OCI-LY7 (cell line): ENCODE results near the gene CD44. TPM values are rescaled to one million over a fixed set of nuclear protein-coding genes. Genes with fewer than 3 reads are reported as not detected.
"Not testable (repeated sequence)": the region's sequence is repeated elsewhere in the genome, so short reads cannot be mapped to it uniquely, and the experiment has no call there.

Experiments used
- BruUV-seq: library from RNA; stranded (reverse); fragments of 400-500 nt; replicated peaks from 2 replicates; lab custom pipeline; 2021; lab: Mats Ljungman, UMichigan
- CTCF ChIA-PET: fragments of 300-600 bp; sonication (Branson Sonifier 250); formaldehyde crosslinking; loops from one replicate; lab custom pipeline; 2022; ENCODE audit warnings: antibody characterized with exemption; ENCODE audit not compliant: unreplicated experiment; lab: Charles Lee
- POLR2A ChIA-PET: fragments of 300-600 bp; sonication (Branson Sonifier 250); formaldehyde crosslinking; loops from one replicate; lab custom pipeline; 2022; ENCODE audit warnings: antibody characterized with exemption; lab: Charles Lee
- DNase-seq: peaks from one replicate; pipeline ENCODE4 v3.0.0-alpha.2; 2015; ENCODE audit warnings: low spot score
- H2AFZ ChIP-seq: fragments of 200-600 bp; sonication (generic), shearing (Covaris generic); 2 replicates; pipeline ENCODE4 v1.6.1; 2014; ENCODE audit warnings: mild to moderate bottlenecking, antibody characterized with exemption, low read length, moderate library complexity
- H3K27ac ChIP-seq: fragments of 200-600 bp; sonication (generic); 2 replicates; pipeline ENCODE4 v1.5.1; 2014; ENCODE audit warnings: mixed run types, low read depth, mild to moderate bottlenecking, moderate library complexity, low read length, inconsistent platforms; ENCODE audit not compliant: poor library complexity, severe bottlenecking
- H3K36me3 ChIP-seq: fragments of 200-600 bp; sonication (generic); 2 replicates; pipeline ENCODE4 v1.6.1; 2014; ENCODE audit warnings: mild to moderate bottlenecking, antibody characterized with exemption, low read length, moderate library complexity, mixed read lengths; ENCODE audit not compliant: insufficient read depth
- H3K4me1 ChIP-seq: fragments of 200-600 bp; sonication (generic); 2 replicates; pipeline ENCODE4 v1.5.1; 2014; ENCODE audit warnings: mild to moderate bottlenecking, low read length; ENCODE audit not compliant: insufficient read depth, poor library complexity, severe bottlenecking
- H3K4me2 ChIP-seq: fragments of 200-600 bp; sonication (generic); 2 replicates; pipeline ENCODE4 v1.6.1; 2014; ENCODE audit warnings: mild to moderate bottlenecking, low read length
- H3K4me3 ChIP-seq: fragments of 200-600 bp; sonication (generic); 2 replicates; pipeline ENCODE4 v1.5.1; 2014; ENCODE audit warnings: mild to moderate bottlenecking, low read depth, low read length; ENCODE audit not compliant: poor library complexity, severe bottlenecking
- H3K79me2 ChIP-seq: fragments of 200-600 bp; sonication (generic); 2 replicates; pipeline ENCODE4 v1.6.1; 2016; ENCODE audit warnings: low read depth, mild to moderate bottlenecking, low read length, moderate library complexity, mixed read lengths; ENCODE audit not compliant: insufficient read depth
- H3K9me2 ChIP-seq: fragments of 200-600 bp; sonication (generic); 2 replicates; pipeline ENCODE4 v1.6.1; 2016; ENCODE audit warnings: mild to moderate bottlenecking, low read length, mixed read lengths; ENCODE audit not compliant: insufficient read depth
- H3K9me3 ChIP-seq: fragments of 200-600 bp; sonication (generic); 2 replicates; pipeline ENCODE4 v1.6.1; 2014; ENCODE audit warnings: mild to moderate bottlenecking, mixed run types, low read length, mixed read lengths
- H4K20me1 ChIP-seq: fragments of 200-600 bp; sonication (generic); 2 replicates; pipeline ENCODE4 v1.6.1; 2014; ENCODE audit warnings: mild to moderate bottlenecking, antibody characterized with exemption, low read length, moderate library complexity, mixed read lengths; ENCODE audit not compliant: insufficient read depth
- EZH2phosphoT487 ChIP-seq: fragments of 200-600 bp; sonication (generic); IDR thresholded peaks from 2 replicates; pipeline ENCODE4 v1.6.1; 2018; ENCODE audit warnings: low read depth, borderline replicate concordance, mild to moderate bottlenecking, mixed run types, antibody characterized with exemption, low read length, moderate library complexity, mixed read lengths
- intact Hi-C: fragments of 100-400 bp; cut with micrococcal nuclease; formaldehyde crosslinking; loops from one replicate; pipeline ENCODE4 v1.10.0; 2022; ENCODE audit not compliant: unreplicated experiment
- total RNA-seq, 2 experiments: library from RNA; depleted of rRNA in 1 of 2; stranded (reverse); fragments of >200 nt in 1 of 2; shearing (Covaris generic) in 1 of 2; gene quantifications; 2 replicates each; pipeline ENCODE4 v1.2.3, GENCODE V29; 2014 to 2022
- TF ChIP-seq, protein P1 (sequence below): fragments of 200-600 bp; sonication (generic); conservative IDR thresholded peaks from 2 replicates; pipeline ENCODE4 v1.5.1; 2014; ENCODE audit warnings: mild to moderate bottlenecking, antibody characterized with exemption, low read length, moderate library complexity, mixed read lengths

The CD44 gene
- total RNA-seq, 2 experiments from 2014 or later = 0.55 TPM; not detected in 1

DNA sequence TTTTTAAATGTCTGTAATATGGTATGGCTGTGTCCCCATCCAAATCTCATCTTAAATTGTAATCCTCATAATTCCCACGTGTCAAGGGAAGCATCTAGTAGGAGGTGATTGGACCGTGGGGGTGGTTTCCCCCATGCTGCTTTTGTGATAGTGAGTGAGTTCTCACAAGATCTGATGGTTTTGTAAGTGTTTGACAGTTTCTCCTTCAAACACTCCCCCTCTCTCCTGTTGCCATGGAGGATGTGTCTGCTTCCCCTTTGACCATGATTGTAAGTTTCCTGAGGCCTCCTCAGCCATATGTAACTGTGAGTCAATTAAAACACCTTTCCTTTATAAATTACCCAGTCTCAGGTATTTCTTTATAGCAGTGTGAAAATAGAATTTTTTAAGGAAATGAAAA, 31.1 kb upstream of the CD44 start:
- TF ChIP-seq, protein P1, sequence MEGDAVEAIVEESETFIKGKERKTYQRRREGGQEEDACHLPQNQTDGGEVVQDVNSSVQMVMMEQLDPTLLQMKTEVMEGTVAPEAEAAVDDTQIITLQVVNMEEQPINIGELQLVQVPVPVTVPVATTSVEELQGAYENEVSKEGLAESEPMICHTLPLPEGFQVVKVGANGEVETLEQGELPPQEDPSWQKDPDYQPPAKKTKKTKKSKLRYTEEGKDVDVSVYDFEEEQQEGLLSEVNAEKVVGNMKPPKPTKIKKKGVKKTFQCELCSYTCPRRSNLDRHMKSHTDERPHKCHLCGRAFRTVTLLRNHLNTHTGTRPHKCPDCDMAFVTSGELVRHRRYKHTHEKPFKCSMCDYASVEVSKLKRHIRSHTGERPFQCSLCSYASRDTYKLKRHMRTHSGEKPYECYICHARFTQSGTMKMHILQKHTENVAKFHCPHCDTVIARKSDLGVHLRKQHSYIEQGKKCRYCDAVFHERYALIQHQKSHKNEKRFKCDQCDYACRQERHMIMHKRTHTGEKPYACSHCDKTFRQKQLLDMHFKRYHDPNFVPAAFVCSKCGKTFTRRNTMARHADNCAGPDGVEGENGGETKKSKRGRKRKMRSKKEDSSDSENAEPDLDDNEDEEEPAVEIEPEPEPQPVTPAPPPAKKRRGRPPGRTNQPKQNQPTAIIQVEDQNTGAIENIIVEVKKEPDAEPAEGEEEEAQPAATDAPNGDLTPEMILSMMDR = no peak
- TF ChIP-seq EZH2phosphoT487 = no peak
- Histone ChIP-seq H3K36me3 (no peaks in the 10 kb centered on the region), H3K9me2 (no peaks in the 10 kb centered on the region), H4K20me1 (no peaks in the 10 kb centered on the region), H3K9me3 (peaks cover 9% of the 10 kb centered on the region; the same call in 1 of the 2 replicates), H3K4me2 (peak overlapping the region; percentile 66; the same call in 1 of the 2 replicates), H3K4me3 (no peak overlapping the region), H3K27ac (peak overlapping the region; percentile 84), H3K4me1 (peaks cover 55% of the 10 kb centered on the region), H3K79me2 (no peaks in the 10 kb centered on the region), H2AFZ (peak overlapping the region; percentile 30; the same call in 1 of the 2 replicates)
- no TSS peak for BruUV-seq
- no peak for DNase-seq
- ChIA-PET POLR2A (interaction anchor here (0.6 to 1.9 kb wide), 6 partner anchors 9 to 60 kb away, joined by 3 to 10 read pairs (median 5); no protein-coding TSS in a partner anchor), CTCF (no interaction called here)
- intact Hi-C loops = loop anchor here (2.0 kb wide), 1 partner anchor 35 kb away; no protein-coding TSS in a partner anchor

DNA sequence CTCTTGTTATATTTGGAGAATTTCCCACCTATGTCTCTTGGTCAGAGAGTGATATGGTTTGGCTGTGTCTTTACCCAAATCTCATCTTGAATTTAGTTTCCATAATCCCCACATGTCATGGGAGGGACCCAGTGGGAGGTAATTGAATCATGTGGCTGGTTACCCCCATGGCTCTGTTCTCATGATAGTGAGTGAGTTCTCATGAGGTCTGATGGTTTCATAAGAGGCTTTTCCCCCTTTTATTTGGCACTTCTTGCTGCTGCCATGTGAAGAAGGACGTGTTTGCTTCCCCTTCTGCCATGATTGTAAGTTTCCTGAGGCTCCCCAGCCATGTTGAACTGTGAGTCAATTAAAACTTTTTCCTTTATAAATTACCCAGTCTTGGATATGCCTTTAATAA, 30.6 kb upstream of the CD44 start:
- CTCF ChIA-PET = not testable (repeated sequence)

DNA sequence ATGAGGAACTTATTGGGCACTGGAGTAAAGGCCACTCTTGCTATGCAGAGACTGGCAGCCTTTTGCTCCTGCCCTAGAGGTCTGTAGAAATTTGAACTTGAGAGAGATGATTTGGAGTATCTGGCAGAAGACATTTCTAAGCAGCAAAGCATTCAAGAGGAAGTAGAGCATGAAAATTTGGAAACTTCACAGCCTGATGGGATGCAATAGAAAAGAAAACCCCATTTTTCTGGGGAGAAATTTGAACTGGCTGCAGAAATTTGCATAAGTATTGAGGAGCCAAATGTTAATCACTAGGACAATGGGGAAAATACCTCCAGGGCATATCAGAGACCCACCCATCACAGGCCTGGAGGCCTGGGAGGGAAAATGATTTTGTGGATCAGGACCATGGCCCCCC, 29.9 kb upstream of the CD44 start:
- H4K20me1 ChIP-seq = no peaks in the 10 kb centered on the region
- no peaks in the 10 kb centered on the region for H3K79me2 ChIP-seq
- H3K36me3 ChIP-seq = no peaks in the 10 kb centered on the region
- DNase-seq = no peak
- TF ChIP-seq, protein P1 = no peak
- TF ChIP-seq EZH2phosphoT487 = no peak
- CTCF ChIA-PET = no interaction called here
- H3K27ac ChIP-seq = no peak overlapping the region
- intact Hi-C loops = no loop called here
- no peak overlapping the region for H3K4me3 ChIP-seq
- no peaks in the 10 kb centered on the region for H3K9me2 ChIP-seq
- no peak overlapping the region for H3K4me2 ChIP-seq
- H3K9me3 ChIP-seq = peaks cover 9% of the 10 kb centered on the region; the same call in 1 of the 2 replicates
- H2AFZ ChIP-seq = no peak overlapping the region
- BruUV-seq = no TSS peak
- H3K4me1 ChIP-seq = peaks cover 61% of the 10 kb centered on the region
- POLR2A ChIA-PET = interaction anchor here (1.1 to 1.5 kb wide), 2 partner anchors 9 to 51 kb away, joined by 5 read pairs; no protein-coding TSS in a partner anchor

More for the DNA sequence above, 30.6 kb upstream of the CD44 start:
- H4K20me1 ChIP-seq, H3K36me3 ChIP-seq, H3K79me2 ChIP-seq, POLR2A ChIA-PET, DNase-seq, BruUV-seq, H3K4me3 ChIP-seq, H3K9me3 ChIP-seq, H3K9me2 ChIP-seq, intact Hi-C loops: not testable (repeated sequence)
- Histone ChIP-seq H3K27ac (peak overlapping the region; percentile 84), H2AFZ (peak overlapping the region; percentile 30; the same call in 1 of the 2 replicates), H3K4me2 (peak overlapping the region; percentile 66; the same call in 1 of the 2 replicates), H3K4me1 (peaks cover 55% of the 10 kb centered on the region)
